Measurements from ENCODE around the gene ADAMTS10. TPM values are rescaled to one million over a fixed set of nuclear protein-coding genes. Genes with fewer than 3 reads are reported as not detected.

Gene ADAMTS10
- total and polyA plus RNA-seq, 4 experiments from 2014 or later = 0.59 to 67.2 (median 34.1) TPM

DNA sequence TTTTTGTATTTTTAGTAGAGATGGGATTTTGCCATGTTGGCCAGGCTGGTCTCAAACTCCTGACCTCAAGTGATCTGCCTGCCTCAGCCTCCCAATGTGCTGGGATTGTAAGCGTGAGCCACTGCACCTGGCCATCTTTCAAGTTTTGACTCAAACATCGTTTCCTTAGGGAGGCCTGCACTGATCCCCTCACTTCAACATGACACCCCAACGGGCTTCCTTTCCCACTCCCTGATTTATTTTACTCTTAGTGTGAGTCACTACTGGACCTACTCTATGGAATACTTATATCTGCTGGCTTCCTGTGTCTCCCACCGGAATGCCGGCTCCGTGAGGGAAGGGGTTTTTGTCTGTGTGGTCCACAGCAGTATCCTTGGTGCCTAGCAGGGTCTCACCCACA, 4.5 kb upstream of the ADAMTS10 start:
- H3K27me3 ChIP-seq (ENCODE audit: insufficient read depth, low read length) = no peaks in the 10 kb centered on the region
- intact Hi-C loops (cut with micrococcal nuclease) = loop anchor here (1.0 kb wide), 1 partner anchor 35 kb away; no protein-coding TSS in a partner anchor
- ChIA-PET CTCF (ENCODE audit: partially characterized antibody) (interaction anchor here (0.8 to 3.4 kb wide), 10 partner anchors 10 to 1983 kb away, joined by 3 to 19 read pairs (median 4); partner anchors contain the start of gene MARCHF2), POLR2A (ENCODE audit: partially characterized antibody) (interaction anchor here (1.4 kb wide), 1 partner anchor 21 kb away, joined by 3 read pairs; no protein-coding TSS in a partner anchor)
- no peak for DNase-seq
- no peak overlapping the region for H3K4me3 ChIP-seq (ENCODE audit: low read length in 2 of 2)
- peaks cover 1 to 2% of the 10 kb centered on the region in 2 donors for H3K27me3 Mint-ChIP-seq
- no peaks in the 10 kb centered on the region for H3K36me3 ChIP-seq (ENCODE audit: insufficient read depth, low read length)
- H3K9me3 ChIP-seq (ENCODE audit: control insufficient read depth in 1 of 2, low read length in 2 of 2) = no peaks in the 10 kb centered on the region
- peaks cover 11 to 31% (median 20%) of the 10 kb centered on the region in 4 donors for H3K4me1 Mint-ChIP-seq
- no peak overlapping the region for H3K4me3 Mint-ChIP-seq
- H3K9me3 Mint-ChIP-seq = peaks cover 0 to 1% (median 0%) of the 10 kb centered on the region in 8 donors
- no peak overlapping the region for H3K27ac ChIP-seq (ENCODE audit: low read depth, low read length)
- H3K4me1 ChIP-seq (ENCODE audit: insufficient read depth, low read length) = peaks cover 24% of the 10 kb centered on the region
- H3K36me3 Mint-ChIP-seq = peaks cover 0 to 5% of the 10 kb centered on the region in 2 donors
- H3K27ac Mint-ChIP-seq = peak overlapping the region in 6 of 7 donors; percentile 1 to 88 (median 33)

DNA sequence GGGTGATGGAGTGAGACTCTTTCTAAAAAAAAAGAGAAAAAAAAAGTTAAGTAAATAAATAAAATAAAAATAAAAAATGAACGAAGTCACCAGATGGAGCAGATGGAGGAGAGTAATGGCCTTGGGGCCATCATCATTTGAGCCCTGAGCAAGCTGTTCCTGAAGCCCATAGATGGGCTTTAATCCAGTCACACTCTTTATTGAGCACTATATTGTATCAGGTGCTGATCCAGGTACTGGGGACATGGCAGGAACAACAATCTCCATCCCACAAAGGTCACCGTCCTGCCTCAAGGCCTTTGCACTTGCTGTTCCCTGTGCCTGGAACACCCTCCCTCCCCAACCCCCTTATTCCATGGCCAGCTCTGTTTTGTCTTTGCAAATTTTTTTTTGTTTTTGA, 3.9 kb upstream of the ADAMTS10 start:
- no peaks in the 10 kb centered on the region for H3K27me3 ChIP-seq (ENCODE audit: insufficient read depth, low read length)
- peak overlapping the region in 1 of 7 donors; percentile 7 for H3K27ac Mint-ChIP-seq
- POLR2A ChIA-PET (ENCODE audit: partially characterized antibody) = interaction anchor here (1.4 kb wide), 1 partner anchor 21 kb away, joined by 3 read pairs; no protein-coding TSS in a partner anchor

DNA sequence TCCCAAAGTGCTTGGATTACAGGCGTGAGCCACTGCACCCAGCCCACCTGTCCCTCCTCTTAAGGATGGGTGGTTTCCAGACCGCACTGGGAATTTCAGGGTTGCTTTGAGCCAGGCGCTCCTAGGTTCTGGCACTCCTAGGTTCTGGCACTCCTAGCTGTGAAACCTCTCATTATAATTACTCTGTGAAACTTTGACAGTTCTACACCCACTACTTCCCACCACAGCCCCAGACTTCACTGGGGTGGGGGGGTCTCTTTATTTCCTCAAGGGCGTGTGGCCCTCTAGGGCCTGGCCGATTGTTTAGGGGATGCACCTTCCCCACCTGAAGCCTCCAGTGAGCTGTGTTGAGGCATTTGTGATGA, 2.3 kb upstream of the ADAMTS10 start:
- CTCF ChIA-PET (ENCODE audit: partially characterized antibody) = interaction anchor here (0.7 to 2.5 kb wide), 3 partner anchors 19 to 1880 kb away, joined by 3 to 19 read pairs (median 11); no protein-coding TSS in a partner anchor
- intact Hi-C loops (cut with micrococcal nuclease) = no loop called here
- H3K9me3 Mint-ChIP-seq = peaks cover 0 to 3% (median 0%) of the 10 kb centered on the region in 8 donors

More for the DNA sequence above, 3.9 kb upstream of the ADAMTS10 start:
- no peak overlapping the region for H3K4me3 Mint-ChIP-seq
- no peaks in the 10 kb centered on the region for H3K36me3 ChIP-seq (ENCODE audit: insufficient read depth, low read length)
- peaks cover 16 to 37% (median 25%) of the 10 kb centered on the region in 4 donors for H3K4me1 Mint-ChIP-seq
- H3K9me3 Mint-ChIP-seq = peaks cover 0 to 1% (median 0%) of the 10 kb centered on the region in 8 donors
- H3K27ac ChIP-seq (ENCODE audit: low read depth, low read length) = no peak overlapping the region
- no peaks in the 10 kb centered on the region for H3K9me3 ChIP-seq (ENCODE audit: control insufficient read depth in 1 of 2, low read length in 2 of 2)
- H3K4me1 ChIP-seq (ENCODE audit: insufficient read depth, low read length) = peaks cover 29% of the 10 kb centered on the region
- intact Hi-C loops (cut with micrococcal nuclease) = no loop called here
- no peak overlapping the region for H3K4me3 ChIP-seq (ENCODE audit: low read length in 2 of 2)
- CTCF ChIA-PET (ENCODE audit: partially characterized antibody) = interaction anchor here (0.9 to 3.4 kb wide), 7 partner anchors 10 to 201 kb away, joined by 3 to 19 read pairs (median 6); partner anchors contain the start of gene MARCHF2
- peaks cover 1 to 2% of the 10 kb centered on the region in 2 donors for H3K27me3 Mint-ChIP-seq
- peaks cover 0 to 8% of the 10 kb centered on the region in 2 donors for H3K36me3 Mint-ChIP-seq
- no peak for DNase-seq

DNA sequence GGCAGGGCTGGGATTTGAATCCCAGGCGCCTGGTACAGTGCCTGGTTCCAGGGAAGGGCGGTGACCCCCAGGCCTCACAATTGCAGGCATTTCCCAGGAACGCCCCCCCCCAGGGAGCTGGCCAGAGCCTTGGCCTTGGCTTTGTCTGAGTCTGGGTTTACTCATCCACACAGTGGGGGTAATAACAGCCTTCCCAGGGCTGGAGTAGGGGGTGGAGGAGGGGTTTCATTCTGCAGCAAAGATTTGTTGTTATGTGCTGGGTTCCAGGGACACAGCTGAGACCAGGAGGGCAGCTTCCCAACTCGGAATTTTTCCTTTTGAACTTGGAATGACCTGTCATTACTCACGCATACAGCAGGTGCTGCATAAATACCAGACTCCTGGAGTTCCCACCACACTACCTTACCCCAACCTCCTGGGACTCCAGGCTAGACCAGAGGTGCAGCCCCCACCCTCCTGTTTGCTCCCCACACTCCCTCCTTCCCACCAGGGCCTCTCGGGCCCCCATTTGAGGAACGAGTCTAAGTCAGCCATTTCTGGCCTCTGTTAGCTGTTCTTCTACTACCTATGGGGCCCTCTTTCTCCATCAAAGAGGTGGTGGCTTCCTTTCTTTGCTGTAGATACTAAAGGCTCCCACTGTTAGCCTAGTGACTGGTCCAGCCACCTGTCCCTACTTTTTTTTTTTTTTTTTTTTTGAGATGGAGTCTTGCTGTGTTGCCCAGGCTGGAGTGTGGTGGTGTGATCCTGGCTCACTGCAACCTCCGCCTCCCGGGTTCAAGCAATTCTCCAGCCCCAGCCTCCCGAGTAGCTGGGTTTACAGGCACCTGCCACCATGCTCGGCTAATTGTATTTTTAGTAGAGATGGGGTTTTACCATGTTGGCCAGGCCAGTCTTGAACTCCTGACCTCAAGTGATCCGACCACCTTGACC, 1.6 kb upstream of the ADAMTS10 start:
- Mint-ChIP-seq H3K4me1 (peaks cover 21 to 53% (median 40%) of the 10 kb centered on the region in 4 donors), H3K9me3 (peaks cover 0 to 1% (median 0%) of the 10 kb centered on the region in 8 donors), H3K27me3 (peaks cover 1 to 2% of the 10 kb centered on the region in 2 donors), H3K27ac (peak overlapping the region; percentile 70 to 92 (median 84)), H3K36me3 (peaks cover 5 to 17% of the 10 kb centered on the region in 2 donors), H3K4me3 (peak overlapping the region; percentile 57 to 90 (median 78))
- POLR2A ChIA-PET (ENCODE audit: partially characterized antibody) = interaction anchor here (1.2 to 1.5 kb wide), 3 partner anchors 17 to 32 kb away, joined by 3 to 5 read pairs (median 4); no protein-coding TSS in a partner anchor
- no peaks in the 10 kb centered on the region for H3K9me3 ChIP-seq (ENCODE audit: control insufficient read depth in 1 of 2, low read length in 2 of 2)
- H3K4me3 ChIP-seq (ENCODE audit: low read length in 2 of 2) = no peak overlapping the region
- intact Hi-C loops (cut with micrococcal nuclease) = loop anchor here (2.0 kb wide), 1 partner anchor 19 kb away; no protein-coding TSS in a partner anchor
- H3K36me3 ChIP-seq (ENCODE audit: insufficient read depth, low read length) = no peaks in the 10 kb centered on the region
- no peaks in the 10 kb centered on the region for H3K27me3 ChIP-seq (ENCODE audit: insufficient read depth, low read length)
- H3K27ac ChIP-seq (ENCODE audit: low read depth, low read length) = no peak overlapping the region
- DNase-seq = peak in 1 of 5 donors; percentile 19
- CTCF ChIA-PET (ENCODE audit: partially characterized antibody) = interaction anchor here (0.7 to 2.5 kb wide), 3 partner anchors 19 to 1881 kb away, joined by 3 to 11 read pairs (median 4); no protein-coding TSS in a partner anchor
- H3K4me1 ChIP-seq (ENCODE audit: insufficient read depth, low read length) = peaks cover 38% of the 10 kb centered on the region

More for the DNA sequence above, 2.3 kb upstream of the ADAMTS10 start:
- Histone ChIP-seq H3K9me3 (ENCODE audit: control insufficient read depth in 1 of 2, low read length in 2 of 2) (no peaks in the 10 kb centered on the region), H3K4me3 (ENCODE audit: low read length in 2 of 2) (no peak overlapping the region), H3K27ac (ENCODE audit: low read depth, low read length) (no peak overlapping the region), H3K36me3 (ENCODE audit: insufficient read depth, low read length) (no peaks in the 10 kb centered on the region), H3K27me3 (ENCODE audit: insufficient read depth, low read length) (no peaks in the 10 kb centered on the region), H3K4me1 (ENCODE audit: insufficient read depth, low read length) (peaks cover 38% of the 10 kb centered on the region)
- peak overlapping the region in 6 of 8 donors; percentile 31 to 69 (median 60) for H3K4me3 Mint-ChIP-seq
- H3K4me1 Mint-ChIP-seq = peaks cover 21 to 50% (median 36%) of the 10 kb centered on the region in 4 donors
- H3K27ac Mint-ChIP-seq = peak overlapping the region in 4 of 7 donors; percentile 68 to 89 (median 78)
- POLR2A ChIA-PET (ENCODE audit: partially characterized antibody) = interaction anchor here (1.3 kb wide), 1 partner anchor 22 kb away, joined by 4 read pairs; no protein-coding TSS in a partner anchor
- peaks cover 4 to 13% of the 10 kb centered on the region in 2 donors for H3K36me3 Mint-ChIP-seq
- no peak for DNase-seq
- H3K27me3 Mint-ChIP-seq = peaks cover 1 to 2% of the 10 kb centered on the region in 2 donors

DNA sequence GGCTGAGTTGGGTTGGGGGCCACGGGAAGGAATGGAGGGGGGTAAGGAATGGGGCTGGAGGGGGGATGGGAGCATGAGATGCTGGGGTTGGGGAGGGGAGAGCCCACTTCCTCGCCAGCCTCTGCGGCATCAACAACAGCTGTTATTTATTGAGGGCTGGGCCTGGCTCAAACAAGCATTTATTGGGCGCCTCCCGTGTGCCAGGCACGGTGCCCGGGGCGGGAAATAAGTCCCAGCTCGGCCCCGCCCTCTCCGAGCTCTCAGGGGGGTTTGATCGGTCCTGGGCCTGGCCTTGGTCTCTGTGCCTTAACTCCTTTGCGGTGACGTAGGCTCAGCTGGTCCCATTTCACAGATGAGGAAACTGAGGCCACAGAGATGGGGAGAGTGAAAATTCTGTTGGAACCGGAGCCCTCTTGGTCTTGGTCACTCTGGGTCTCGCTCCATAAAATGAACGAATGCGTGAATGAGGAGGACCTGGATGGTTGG, 919 bp upstream of the ADAMTS10 start:
- Mint-ChIP-seq H3K4me3 (peak overlapping the region in 7 of 8 donors; percentile 10 to 84 (median 64)), H3K36me3 (peaks cover 11 to 22% of the 10 kb centered on the region in 2 donors), H3K27ac (peak overlapping the region in 5 of 7 donors; percentile 46 to 89 (median 81)), H3K27me3 (peaks cover 1 to 2% of the 10 kb centered on the region in 2 donors), H3K4me1 (peaks cover 22 to 60% (median 46%) of the 10 kb centered on the region in 4 donors), H3K9me3 (peaks cover 0 to 1% (median 0%) of the 10 kb centered on the region in 8 donors)
- intact Hi-C loops (cut with micrococcal nuclease) = loop anchor here (2.0 kb wide), 1 partner anchor 19 kb away; no protein-coding TSS in a partner anchor
- no peak overlapping the region for H3K4me3 ChIP-seq (ENCODE audit: low read length in 2 of 2)
- H3K27ac ChIP-seq (ENCODE audit: low read depth, low read length) = no peak overlapping the region
- no peak for DNase-seq
- no peaks in the 10 kb centered on the region for H3K36me3 ChIP-seq (ENCODE audit: insufficient read depth, low read length)
- no peaks in the 10 kb centered on the region for H3K9me3 ChIP-seq (ENCODE audit: control insufficient read depth in 1 of 2, low read length in 2 of 2)
- H3K27me3 ChIP-seq (ENCODE audit: insufficient read depth, low read length) = no peaks in the 10 kb centered on the region
- ChIA-PET CTCF (ENCODE audit: partially characterized antibody) (interaction anchor here (1.0 kb wide), 1 partner anchor 25 kb away, joined by 4 read pairs; no protein-coding TSS in a partner anchor), POLR2A (ENCODE audit: partially characterized antibody) (interaction anchor here (1.2 to 1.5 kb wide), 3 partner anchors 16 to 31 kb away, joined by 3 to 5 read pairs (median 4); no protein-coding TSS in a partner anchor)
- peaks cover 38% of the 10 kb centered on the region for H3K4me1 ChIP-seq (ENCODE audit: insufficient read depth, low read length)

DNA sequence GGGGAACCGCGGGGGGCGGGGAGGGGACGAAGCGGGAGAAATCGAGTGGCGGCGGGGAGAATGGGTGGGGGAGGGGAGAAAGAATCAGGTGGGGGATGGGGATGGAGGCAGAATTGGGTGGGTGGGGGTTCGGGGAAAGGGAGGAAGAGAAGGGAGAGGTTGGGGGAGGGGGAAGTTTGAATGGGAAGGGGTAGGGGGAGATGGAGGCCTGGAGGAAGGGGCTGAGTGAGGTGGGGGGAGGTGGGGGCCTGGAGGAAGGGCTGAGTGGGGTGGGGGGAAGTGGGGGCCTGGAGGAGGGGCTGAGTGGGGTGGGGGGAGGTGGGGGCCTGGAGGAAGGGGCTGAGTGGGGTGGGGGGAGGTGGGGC, 403 bp upstream of the ADAMTS10 start:
- ChIA-PET CTCF (ENCODE audit: partially characterized antibody) (interaction anchor here (1.0 kb wide), 1 partner anchor 24 kb away, joined by 4 read pairs; no protein-coding TSS in a partner anchor), POLR2A (ENCODE audit: partially characterized antibody) (interaction anchor here (1.5 kb wide), 1 partner anchor 15 kb away, joined by 5 read pairs; no protein-coding TSS in a partner anchor)
- no peak for DNase-seq
- H3K9me3 ChIP-seq (ENCODE audit: control insufficient read depth in 1 of 2, low read length in 2 of 2) = no peaks in the 10 kb centered on the region
- H3K4me1 Mint-ChIP-seq = peaks cover 22 to 59% (median 46%) of the 10 kb centered on the region in 4 donors
- intact Hi-C loops (cut with micrococcal nuclease) = loop anchor here (2.0 kb wide), 1 partner anchor 18 kb away; no protein-coding TSS in a partner anchor
- no peaks in the 10 kb centered on the region for H3K36me3 ChIP-seq (ENCODE audit: insufficient read depth, low read length)
- H3K27me3 Mint-ChIP-seq = peaks cover 1 to 2% of the 10 kb centered on the region in 2 donors
- H3K27ac Mint-ChIP-seq = no peak overlapping the region
- H3K4me1 ChIP-seq (ENCODE audit: insufficient read depth, low read length) = peaks cover 37% of the 10 kb centered on the region
- no peak overlapping the region for H3K27ac ChIP-seq (ENCODE audit: low read depth, low read length)
- peaks cover 0 to 1% (median 0%) of the 10 kb centered on the region in 8 donors for H3K9me3 Mint-ChIP-seq
- H3K27me3 ChIP-seq (ENCODE audit: insufficient read depth, low read length) = no peaks in the 10 kb centered on the region
- peak overlapping the region in 2 of 8 donors; percentile 29 to 43 for H3K4me3 Mint-ChIP-seq
- H3K4me3 ChIP-seq (ENCODE audit: low read length in 2 of 2) = peak overlapping the region in 1 of 2 donors; percentile 80
- peaks cover 11 to 22% of the 10 kb centered on the region in 2 donors for H3K36me3 Mint-ChIP-seq
